Measurements from ENCODE around the gene PLPP4.

PLPP4 gene

GRCh38 chr10:120515741-120516140 lies 58.7 kb downstream of the PLPP4 start:
- in situ Hi-C loops (cut with MboI; ENCODE audit: low sequenced_read_pairs): no loop called here

- in situ Hi-C loops (cut with MboI; ENCODE audit: low sequenced_read_pairs): no loop called here
Observed at GRCh38 chr10:120516426-120516825, 59.4 kb downstream of the PLPP4 start.

- in situ Hi-C loops (cut with MboI; ENCODE audit: low sequenced_read_pairs): no loop called here
Observed at GRCh38 chr10:120517196-120517595, 60.2 kb downstream of the PLPP4 start.

- in situ Hi-C loops (cut with MboI; ENCODE audit: low sequenced_read_pairs): no loop called here
Observed at GRCh38 chr10:120517881-120518484, 61.0 kb downstream of the PLPP4 start.

- in situ Hi-C loops (cut with MboI; ENCODE audit: low sequenced_read_pairs): no loop called here
Observed at GRCh38 chr10:120521880-120522279, 64.9 kb downstream of the PLPP4 start.

- in situ Hi-C loops (cut with MboI; ENCODE audit: low sequenced_read_pairs): no loop called here
Observed at GRCh38 chr10:120527691-120528090, 70.7 kb downstream of the PLPP4 start.

- in situ Hi-C loops (cut with MboI; ENCODE audit: low sequenced_read_pairs): no loop called here
Observed at GRCh38 chr10:120530699-120531098, 73.7 kb downstream of the PLPP4 start.

GRCh38 chr10:120538091-120538490 lies 81.1 kb downstream of the PLPP4 start:
- in situ Hi-C loops (cut with MboI; ENCODE audit: low sequenced_read_pairs): no loop called here

GRCh38 chr10:120539076-120539475 lies 82.0 kb downstream of the PLPP4 start:
- in situ Hi-C loops (cut with MboI; ENCODE audit: low sequenced_read_pairs): no loop called here

GRCh38 chr10:120540486-120540885 lies 83.5 kb downstream of the PLPP4 start:
- in situ Hi-C loops (cut with MboI; ENCODE audit: low sequenced_read_pairs): no loop called here

- in situ Hi-C loops (cut with MboI; ENCODE audit: low sequenced_read_pairs): no loop called here
Observed at GRCh38 chr10:120541984-120542383, 85.0 kb downstream of the PLPP4 start.

GRCh38 chr10:120542591-120542990 lies 85.6 kb downstream of the PLPP4 start:
- in situ Hi-C loops (cut with MboI; ENCODE audit: low sequenced_read_pairs): no loop called here

GRCh38 chr10:120543291-120543690 lies 86.3 kb downstream of the PLPP4 start:
- in situ Hi-C loops (cut with MboI; ENCODE audit: low sequenced_read_pairs): no loop called here

- in situ Hi-C loops (cut with MboI; ENCODE audit: low sequenced_read_pairs): no loop called here
Observed at GRCh38 chr10:120548210-120548609, 91.2 kb downstream of the PLPP4 start.

- in situ Hi-C loops (cut with MboI; ENCODE audit: low sequenced_read_pairs): no loop called here
Observed at GRCh38 chr10:120552262-120552661, 95.2 kb downstream of the PLPP4 start.

GRCh38 chr10:120553911-120554310 lies 96.9 kb downstream of the PLPP4 start:
- in situ Hi-C loops (cut with MboI; ENCODE audit: low sequenced_read_pairs): no loop called here

- in situ Hi-C loops (cut with MboI; ENCODE audit: low sequenced_read_pairs): no loop called here
Observed at GRCh38 chr10:120555436-120555835, 98.4 kb downstream of the PLPP4 start.

- in situ Hi-C loops (cut with MboI; ENCODE audit: low sequenced_read_pairs): no loop called here
Observed at GRCh38 chr10:120555842-120556532, 99.0 kb downstream of the PLPP4 start.

GRCh38 chr10:120557311-120557710 lies 100.3 kb downstream of the PLPP4 start:
- in situ Hi-C loops (cut with MboI; ENCODE audit: low sequenced_read_pairs): no loop called here

GRCh38 chr10:120559800-120560199 lies 102.8 kb downstream of the PLPP4 start:
- in situ Hi-C loops (cut with MboI; ENCODE audit: low sequenced_read_pairs): no loop called here

- in situ Hi-C loops (cut with MboI; ENCODE audit: low sequenced_read_pairs): no loop called here
Observed at GRCh38 chr10:120562956-120563355, 105.9 kb downstream of the PLPP4 start.

- in situ Hi-C loops (cut with MboI; ENCODE audit: low sequenced_read_pairs): no loop called here
Observed at GRCh38 chr10:120570418-120570817, 113.4 kb downstream of the PLPP4 start.

GRCh38 chr10:120571266-120571665 lies 114.2 kb downstream of the PLPP4 start:
- in situ Hi-C loops (cut with MboI; ENCODE audit: low sequenced_read_pairs): no loop called here

All from HL-60/S4 (cell line).